ENCODE measurements around the gene RXRA. TPM values are rescaled to one million over a fixed set of nuclear protein-coding genes. Genes with fewer than 3 reads are reported as not detected.

RXRA gene
- total RNA-seq, 1 experiment from 2014 or later = 29.9 TPM

DNA sequence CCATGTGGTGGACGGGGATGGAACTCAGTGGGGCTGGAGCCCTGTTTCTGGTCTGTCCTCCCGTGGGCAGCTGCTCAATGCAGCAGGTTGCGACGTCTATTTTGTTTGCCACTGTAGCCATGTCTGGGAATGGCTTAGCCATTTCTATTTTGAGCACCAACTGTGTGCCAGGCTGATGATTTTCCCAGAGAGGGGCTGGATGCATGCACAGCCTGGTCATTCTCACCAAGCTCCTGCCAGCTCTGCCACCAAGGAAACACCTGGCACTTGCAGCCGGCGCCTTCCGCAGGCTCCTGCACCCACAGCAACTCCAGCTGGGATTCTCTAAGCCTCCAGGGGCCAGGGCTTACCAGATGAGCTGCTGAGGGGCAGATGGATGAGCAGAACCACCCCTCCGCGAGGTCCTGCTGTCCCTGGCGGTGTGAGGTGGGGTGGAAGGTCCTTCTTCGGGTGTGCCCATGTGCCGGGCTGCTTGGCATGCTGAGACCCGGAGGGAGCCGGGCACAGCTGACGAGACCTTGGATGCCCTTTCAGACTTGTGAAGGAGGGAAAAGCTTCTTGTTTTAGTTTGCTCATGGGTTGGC lies 151.2 kb downstream of the RXRA start:
- no peaks in the 10 kb centered on the region for H3K9me3 Mint-ChIP-seq
- no peak overlapping the region for H3K4me3 Mint-ChIP-seq

More for the DNA sequence above, 151.2 kb downstream of the RXRA start:
- H3K56ac ChIP-seq (ENCODE audit: insufficient read length, low read depth, low read length) = no peak overlapping the region
- Mint-ChIP-seq H3K36me3 (ENCODE audit: insufficient read depth in 1 of 3, low read depth in 3 of 3) (no peaks in the 10 kb centered on the region), H3K4me1 (no peaks in the 10 kb centered on the region), H3K27ac (no peak overlapping the region), H3K27me3 (ENCODE audit: low read depth) (peaks cover 6% of the 10 kb centered on the region)
- TF ChIP-seq, protein P1, sequence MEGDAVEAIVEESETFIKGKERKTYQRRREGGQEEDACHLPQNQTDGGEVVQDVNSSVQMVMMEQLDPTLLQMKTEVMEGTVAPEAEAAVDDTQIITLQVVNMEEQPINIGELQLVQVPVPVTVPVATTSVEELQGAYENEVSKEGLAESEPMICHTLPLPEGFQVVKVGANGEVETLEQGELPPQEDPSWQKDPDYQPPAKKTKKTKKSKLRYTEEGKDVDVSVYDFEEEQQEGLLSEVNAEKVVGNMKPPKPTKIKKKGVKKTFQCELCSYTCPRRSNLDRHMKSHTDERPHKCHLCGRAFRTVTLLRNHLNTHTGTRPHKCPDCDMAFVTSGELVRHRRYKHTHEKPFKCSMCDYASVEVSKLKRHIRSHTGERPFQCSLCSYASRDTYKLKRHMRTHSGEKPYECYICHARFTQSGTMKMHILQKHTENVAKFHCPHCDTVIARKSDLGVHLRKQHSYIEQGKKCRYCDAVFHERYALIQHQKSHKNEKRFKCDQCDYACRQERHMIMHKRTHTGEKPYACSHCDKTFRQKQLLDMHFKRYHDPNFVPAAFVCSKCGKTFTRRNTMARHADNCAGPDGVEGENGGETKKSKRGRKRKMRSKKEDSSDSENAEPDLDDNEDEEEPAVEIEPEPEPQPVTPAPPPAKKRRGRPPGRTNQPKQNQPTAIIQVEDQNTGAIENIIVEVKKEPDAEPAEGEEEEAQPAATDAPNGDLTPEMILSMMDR (conservative IDR thresholded peaks at IDR 0.05) = no peak
- H2BK12ac ChIP-seq (ENCODE audit: insufficient read length, low read depth, low read length) = no peak overlapping the region
- no peaks in the 10 kb centered on the region for H3K23me2 ChIP-seq (ENCODE audit: insufficient read length, low read depth, low read length, poor library complexity, severe bottlenecking)
- no peak overlapping the region for H2AFZ ChIP-seq (ENCODE audit: low read length)
- no peaks in the 10 kb centered on the region for H4K20me1 ChIP-seq (ENCODE audit: control insufficient read depth, insufficient read depth, insufficient read length)
- no peak overlapping the region for H2BK15ac ChIP-seq (ENCODE audit: low read depth, low read length)
- H3K14ac ChIP-seq (ENCODE audit: insufficient read depth, low read length) = no peak overlapping the region; the same call in 1 of the 2 replicates
- no peak overlapping the region for H4K91ac ChIP-seq (ENCODE audit: insufficient read length, low read depth, low read length)
- H3K9me3 ChIP-seq (ENCODE audit: control insufficient read depth, low read depth, low read length) = no peaks in the 10 kb centered on the region
- no peak overlapping the region for H3K9ac ChIP-seq (ENCODE audit: extremely low read depth, insufficient read length, low read length)
- no peak overlapping the region for H2BK20ac ChIP-seq (ENCODE audit: low read depth, low read length, poor library complexity, severe bottlenecking)
- H2BK5ac ChIP-seq (ENCODE audit: insufficient read length, low read length) = no peak overlapping the region
- no peak overlapping the region for H4K5ac ChIP-seq (ENCODE audit: insufficient read length, low read depth, low read length)
- H3K23ac ChIP-seq (ENCODE audit: insufficient read length, low read depth, low read length) = no peak overlapping the region
- H3T11ph ChIP-seq (ENCODE audit: low read length) = no peak overlapping the region
- H3K27ac ChIP-seq (ENCODE audit: insufficient read length, low read depth, low read length) = no peak overlapping the region
- no peaks in the 10 kb centered on the region for H3K27me3 ChIP-seq (ENCODE audit: insufficient read depth, low read length)
- WGBS (ENCODE audit: extremely low coverage, insufficient read length, low lambda C conversion rate) = no CpG with 5 or more reads among the region's 15 CpGs
- no peak overlapping the region for H3K4me2 ChIP-seq (ENCODE audit: insufficient read depth, insufficient read length, low read length)
- no peak for DNase-seq
- no peaks in the 10 kb centered on the region for H3K4me1 ChIP-seq (ENCODE audit: insufficient read depth, low read length)
- H2AK5ac ChIP-seq (ENCODE audit: insufficient read length, low read length) = no peak overlapping the region
- H3K4ac ChIP-seq (ENCODE audit: low read depth, low read length) = no peak overlapping the region
- no peaks in the 10 kb centered on the region for H3K79me1 ChIP-seq (ENCODE audit: insufficient read depth, low read depth, low read length, poor library complexity, severe bottlenecking)
- H2BK120ac ChIP-seq (ENCODE audit: low read depth, low read length, poor library complexity, severe bottlenecking) = no peak overlapping the region
- H3K18ac ChIP-seq (ENCODE audit: insufficient read length, low read depth, low read length) = no peak overlapping the region
- no peaks in the 10 kb centered on the region for H3K79me2 ChIP-seq (ENCODE audit: insufficient read depth, low read length)
- H4K8ac ChIP-seq (replicated peaks; ENCODE audit: insufficient read length, low read depth, low read length) = no peak overlapping the region
